GM12892 (cell line): Measurements from ENCODE around the gene MED22.
"Not testable (repeated sequence)": the region's sequence is repeated elsewhere in the genome, so short reads cannot be mapped to it uniquely, and the experiment has no call there.

ENCODE experiments used
- DNase-seq: peaks from one replicate; pipeline ENCODE4 v3.0.0; 2011; ENCODE audit not compliant: insufficient read length
- FAIRE-seq: peaks from 2 replicates; lab custom pipeline; 2011; peaks lifted over from hg19 to GRCh38; lab: Jason Lieb, UNC
- POLR2A ChIP-seq: IDR thresholded peaks from 2 replicates; pipeline ENCODE4 v1.6.1; 2011; ENCODE audit warnings: low read depth, low read length, control low read depth
- POLR2AphosphoS5 ChIP-seq: IDR thresholded peaks from 2 replicates; pipeline ENCODE4 v1.6.1; 2011; ENCODE audit warnings: low read depth, low read length, control low read depth
- TAF1 ChIP-seq: IDR thresholded peaks from 2 replicates; pipeline ENCODE4 v1.6.1; 2011; ENCODE audit warnings: low read depth, mild to moderate bottlenecking, control low read depth, low read length, borderline replicate concordance

The MED22 gene

DNA sequence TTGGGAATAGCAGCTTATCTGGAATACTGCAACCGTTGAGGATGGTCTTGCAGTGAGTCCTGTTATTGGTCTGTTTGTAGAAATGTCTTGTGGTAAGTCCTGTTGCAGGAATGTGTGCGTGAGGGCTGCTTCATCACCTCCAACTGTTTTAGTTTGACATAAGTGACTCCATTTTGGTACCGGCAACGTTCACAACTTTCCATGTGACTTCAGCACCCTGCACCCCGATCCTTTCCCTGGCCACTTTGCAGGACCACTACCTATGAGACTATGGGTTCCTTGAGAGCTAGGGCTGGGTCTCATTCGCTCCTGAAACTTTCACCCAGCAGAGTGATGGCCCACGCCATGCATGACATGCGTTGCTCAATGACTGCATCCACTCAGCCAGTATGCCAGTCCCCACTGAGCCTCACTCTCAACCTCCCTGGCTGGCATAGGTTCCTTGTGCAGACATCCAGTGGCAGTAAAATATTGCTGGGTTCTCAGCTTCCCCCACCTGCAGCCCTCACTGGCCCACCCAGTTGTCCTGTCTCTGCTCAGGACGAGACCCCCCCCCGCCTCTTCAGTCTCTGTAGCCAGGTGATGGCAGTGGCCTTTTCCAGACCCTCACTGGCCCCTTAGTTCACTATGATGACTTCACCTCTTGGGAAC lies 20.0 kb downstream of the MED22 start:
- DNase-seq (no peak), FAIRE-seq (no peak)
- TF ChIP-seq POLR2AphosphoS5 = no peak
- no peak for TF ChIP-seq POLR2A
- no peak for TF ChIP-seq TAF1

DNA sequence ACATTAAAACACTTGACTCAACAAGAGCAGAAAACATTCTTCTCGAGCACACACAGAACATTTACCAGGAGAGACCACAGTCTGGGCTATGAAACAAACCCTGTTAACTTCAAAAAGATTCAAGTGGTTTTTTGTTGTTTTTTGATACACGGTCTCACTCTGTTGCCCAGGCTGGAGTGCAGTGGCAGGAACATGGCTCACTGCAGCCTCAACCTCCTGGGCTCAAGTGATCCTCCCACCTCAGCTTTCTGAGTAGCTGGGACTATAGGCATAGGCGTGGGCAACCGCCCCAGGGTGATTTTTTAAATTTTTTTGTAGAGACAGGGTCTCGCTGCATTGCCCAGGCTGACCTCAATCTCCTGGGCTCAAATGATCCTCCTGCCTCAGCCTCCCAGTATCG lies 20.9 kb downstream of the MED22 start:
- DNase-seq, FAIRE-seq: not testable (repeated sequence)

DNA sequence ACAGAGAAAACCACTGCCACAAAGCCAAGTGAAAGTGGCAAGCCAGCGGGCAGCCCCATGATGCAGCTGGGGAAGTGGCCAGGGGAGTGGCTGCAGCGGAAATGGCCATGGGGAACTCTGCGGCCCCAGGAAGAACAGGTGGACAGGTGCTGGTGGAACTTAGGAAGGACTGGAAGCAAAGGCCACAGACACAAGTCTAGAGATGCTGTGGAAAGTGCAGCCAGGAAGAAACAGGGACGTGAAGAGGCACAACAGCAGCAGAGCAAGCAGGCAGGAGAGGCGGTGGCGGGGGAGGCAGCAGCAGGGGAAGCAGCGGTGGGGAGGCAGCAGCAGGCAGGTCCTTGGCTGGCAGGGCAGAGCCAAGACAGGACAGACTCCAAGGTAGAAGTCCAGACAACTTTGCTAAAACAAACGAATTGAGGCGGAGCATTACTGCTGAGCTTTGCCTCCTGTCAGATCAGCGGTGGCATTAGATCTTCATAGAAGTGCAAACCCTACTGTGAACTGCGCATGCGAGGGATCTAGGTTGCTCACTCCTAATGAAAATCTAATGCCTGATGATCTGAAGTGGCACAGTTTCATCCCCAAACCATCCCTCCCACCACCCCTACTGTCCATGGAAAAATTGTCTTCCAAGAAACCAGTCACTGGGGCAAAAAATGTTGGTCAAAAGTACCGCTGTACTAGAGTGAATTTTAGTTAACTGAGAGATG lies 23.8 kb downstream of the MED22 start:
- no peak for TF ChIP-seq POLR2A
- no peak for TF ChIP-seq POLR2AphosphoS5
- no peak for TF ChIP-seq TAF1
- DNase-seq (no peak), FAIRE-seq (no peak)

DNA sequence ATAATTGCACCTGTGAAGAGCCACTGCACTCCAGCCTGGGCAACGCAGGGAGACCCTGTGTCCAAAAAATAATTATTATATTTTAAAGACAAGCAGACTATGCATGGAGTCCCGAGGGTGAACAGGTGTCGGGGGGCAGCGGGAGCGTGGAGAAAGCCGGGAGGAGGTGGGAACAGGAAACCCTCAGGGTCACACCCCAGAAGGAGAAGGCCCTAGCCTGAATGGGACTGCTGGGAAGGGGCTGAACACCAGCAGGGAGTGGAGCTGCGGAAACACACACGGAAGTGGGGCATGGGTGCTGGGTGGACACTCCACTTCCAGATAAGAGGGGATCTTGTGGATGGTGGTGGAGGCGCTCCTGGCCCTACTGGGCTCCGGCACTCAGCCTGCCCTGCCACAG lies 24.7 kb downstream of the MED22 start:
- no peak for FAIRE-seq
- no peak for DNase-seq
- TF ChIP-seq TAF1 (no peak), POLR2A (no peak), POLR2AphosphoS5 (no peak)

- DNase-seq (no peak), FAIRE-seq (no peak)
- TF ChIP-seq TAF1 (no peak), POLR2AphosphoS5 (no peak), POLR2A (no peak)
Observed at GRCh38 chr9:133322701-133323100, 25.2 kb downstream of the MED22 start.

DNA sequence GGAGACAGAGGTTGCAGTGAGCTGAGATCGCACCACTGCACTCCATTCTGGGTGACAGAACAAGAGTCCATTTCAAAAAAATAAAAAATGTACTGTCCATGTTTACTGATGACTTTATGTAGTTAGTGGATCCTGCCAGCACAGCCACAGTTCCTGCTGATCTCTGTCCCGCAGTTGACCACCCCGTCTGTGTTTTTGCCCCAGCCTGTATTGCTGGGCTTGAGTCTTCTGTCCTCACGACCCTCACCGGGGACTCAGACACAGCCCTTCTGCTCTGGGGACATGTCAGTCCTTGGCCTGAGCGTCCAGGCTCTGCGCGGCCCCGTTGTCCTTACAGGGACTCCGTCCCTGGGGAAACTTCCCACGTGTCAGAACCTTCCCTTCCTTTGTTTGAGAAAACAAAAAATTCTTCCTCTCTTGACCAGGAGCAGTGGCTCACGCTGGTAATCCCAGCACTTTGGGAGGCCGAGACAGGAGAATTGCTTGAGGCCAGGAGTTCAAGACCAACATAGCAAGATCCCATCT lies 26.5 kb downstream of the MED22 start:
- FAIRE-seq (no peak), DNase-seq (no peak)
- TF ChIP-seq POLR2AphosphoS5 = no peak
- TF ChIP-seq POLR2A = no peak
- TF ChIP-seq TAF1 = no peak

DNA sequence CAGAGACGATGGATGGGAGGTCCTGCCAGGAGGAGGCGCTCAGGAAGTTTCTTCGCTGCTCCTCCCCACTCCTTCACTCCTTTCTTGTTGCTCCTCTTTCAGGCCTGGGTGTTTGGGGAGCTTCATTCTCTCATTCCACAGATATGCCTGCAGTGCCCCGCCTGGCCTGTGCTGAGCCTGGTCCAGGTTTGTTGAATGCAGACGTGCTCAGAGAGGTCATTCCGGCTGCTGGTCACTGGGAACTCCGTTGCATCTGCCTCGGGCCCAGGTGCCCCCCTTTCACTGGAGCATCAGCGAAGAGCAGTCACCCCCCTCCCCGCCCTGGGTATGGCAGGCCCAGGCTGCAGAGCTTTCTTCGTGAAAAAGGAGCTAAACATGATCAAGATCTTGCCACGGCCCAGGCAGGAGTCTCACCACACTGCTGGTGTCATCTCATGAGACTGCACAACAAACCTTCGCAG lies 27.5 kb downstream of the MED22 start:
- FAIRE-seq (no peak), DNase-seq (no peak)
- no peak for TF ChIP-seq POLR2A
- TF ChIP-seq POLR2AphosphoS5 = no peak
- no peak for TF ChIP-seq TAF1

- FAIRE-seq, DNase-seq: not testable (repeated sequence)
Observed at GRCh38 chr9:133317551-133317950, 30.4 kb downstream of the MED22 start.

GRCh38 chr9:133315997-133316396 lies 31.9 kb downstream of the MED22 start:
- TF ChIP-seq POLR2A (no peak), POLR2AphosphoS5 (no peak), TAF1 (no peak)
- DNase-seq (no peak), FAIRE-seq (no peak)

DNA sequence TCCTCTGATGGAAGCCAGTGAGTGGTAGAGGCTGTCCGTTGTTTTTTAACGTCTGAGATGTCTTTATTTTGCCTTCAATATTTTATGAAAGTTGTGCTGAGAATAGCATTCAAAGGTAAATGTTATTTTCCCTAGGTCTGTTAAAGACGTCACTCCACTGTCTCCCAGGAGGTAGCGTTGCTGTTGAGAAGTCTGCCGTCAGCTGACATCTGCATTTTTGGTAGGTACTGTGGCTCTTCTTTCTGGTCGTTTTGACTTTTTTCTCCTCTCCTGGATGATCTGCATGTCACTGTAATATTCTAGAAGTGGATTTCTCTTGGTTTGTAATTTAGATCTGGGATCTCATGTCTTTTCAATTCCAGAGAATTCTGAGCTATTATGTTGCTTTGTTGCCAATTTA lies 38.3 kb downstream of the MED22 start:
- TF ChIP-seq TAF1 (no peak), POLR2AphosphoS5 (no peak), POLR2A (no peak)
- FAIRE-seq (no peak), DNase-seq (no peak)

DNA sequence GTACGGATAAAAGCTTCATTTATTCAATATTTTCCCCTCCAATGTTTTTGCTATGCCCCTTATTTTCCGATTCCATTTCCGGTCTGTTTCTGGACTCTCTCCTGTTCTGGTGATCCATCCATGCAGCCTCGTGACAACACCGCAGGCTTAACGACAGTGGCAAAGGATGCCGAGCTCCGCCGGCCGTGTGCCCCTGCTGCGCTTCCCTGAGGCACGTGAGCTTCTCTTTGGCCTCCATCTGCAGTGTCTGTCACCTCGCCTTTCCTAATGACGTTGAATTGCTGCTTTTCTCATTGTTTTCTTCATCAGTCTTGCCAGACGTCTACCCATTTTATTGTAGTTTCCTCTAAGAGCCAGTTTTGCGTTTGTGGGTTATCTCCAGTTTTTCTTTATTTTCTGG lies 40.6 kb downstream of the MED22 start:
- DNase-seq (no peak), FAIRE-seq (no peak)
- TF ChIP-seq POLR2AphosphoS5 (no peak), POLR2A (no peak), TAF1 (no peak)

- FAIRE-seq (no peak), DNase-seq (no peak)
- TF ChIP-seq POLR2A (no peak), TAF1 (no peak), POLR2AphosphoS5 (no peak)
Observed at GRCh38 chr9:133306242-133307204, 41.4 kb downstream of the MED22 start.
